TTC549 (cell line): ENCODE data around the gene BOLL.
A peak's percentile ranks its signal among the peaks of the same experiment; 100 is the strongest.
"Not testable (repeated sequence)": the region's sequence is repeated elsewhere in the genome, so short reads cannot be mapped to it uniquely, and the experiment has no call there.

Experiments
- FAIRE-seq: peaks from 2 replicates; lab custom pipeline; 2012; peaks lifted over from hg19 to GRCh38; lab: Jason Lieb, UNC

The BOLL gene

DNA sequence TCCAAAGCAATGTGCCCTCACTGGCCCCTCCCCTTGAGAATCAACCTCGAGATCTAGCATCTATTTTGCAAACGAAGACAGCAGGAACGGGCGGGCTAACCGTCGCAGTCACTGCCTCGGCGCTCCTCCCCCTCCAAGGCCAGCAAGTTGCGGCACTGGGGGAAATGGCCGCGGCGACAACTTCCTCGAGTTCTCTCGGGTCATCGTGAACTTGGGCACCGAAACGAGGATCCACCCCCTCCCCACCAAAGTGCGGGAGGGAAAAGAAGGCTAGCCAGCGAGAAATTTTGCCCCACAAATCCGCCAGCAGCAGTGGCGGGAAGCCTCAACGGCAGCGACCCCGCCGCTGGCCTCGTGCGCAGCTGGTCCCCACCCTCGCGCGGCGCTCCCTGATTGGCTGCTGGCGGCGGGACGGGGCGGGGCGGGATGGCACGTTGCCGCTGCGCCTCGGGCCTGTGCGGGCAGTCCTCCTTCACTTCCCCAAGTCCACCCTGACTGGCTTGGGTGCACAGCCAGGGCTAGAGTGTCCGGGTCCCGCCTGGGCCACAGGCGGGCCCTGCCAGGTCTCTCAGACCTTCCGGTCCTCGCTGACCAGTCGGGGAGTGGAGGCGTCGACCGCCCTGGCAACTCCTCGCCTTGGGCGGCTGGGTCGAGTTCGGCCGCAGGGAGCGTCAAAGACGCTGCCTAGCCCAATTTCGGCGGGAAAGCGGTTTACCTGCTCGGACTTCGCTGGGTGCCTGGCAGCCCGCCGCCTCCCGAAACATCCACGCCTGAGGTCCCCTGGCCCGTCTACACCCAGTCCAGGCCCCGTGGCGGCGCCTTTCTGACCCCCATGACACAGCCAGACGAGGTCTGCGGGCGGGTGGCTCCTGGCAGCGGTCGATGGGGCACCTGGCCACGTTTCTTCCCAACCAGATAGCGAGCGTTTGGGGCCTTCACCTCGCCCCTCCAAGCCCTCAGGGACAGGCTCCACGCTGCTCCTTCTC is at the start of gene BOLL:
Gene BOLL, minus strand, starts transcription at position 364 of the 986 bp plus-strand sequence. CDS start 3,469 bp downstream, outside the sequence.
- FAIRE-seq: no peak

DNA sequence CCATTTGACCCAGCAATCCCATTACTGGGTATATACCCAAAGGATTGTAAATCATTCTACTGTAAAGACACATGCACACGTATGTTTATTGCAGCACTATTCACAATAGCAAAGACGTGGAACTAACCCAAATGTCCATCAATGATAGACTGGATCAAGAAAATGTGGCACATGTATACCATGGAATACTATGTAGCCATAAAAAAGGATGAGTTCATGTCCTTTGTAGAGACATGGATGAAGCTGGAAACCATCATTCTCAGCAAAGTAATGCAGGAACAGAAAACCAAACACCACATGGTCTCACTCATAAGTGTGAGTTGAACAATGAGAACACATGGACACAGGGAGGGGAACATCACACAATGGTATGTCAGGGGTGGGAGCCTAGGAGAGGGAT is 49.7 kb upstream of the BOLL start:
- FAIRE-seq: not testable (repeated sequence)

- FAIRE-seq: no peak
Observed at GRCh38 chr2:197828464-197829135, 43.5 kb upstream of the BOLL start.

DNA sequence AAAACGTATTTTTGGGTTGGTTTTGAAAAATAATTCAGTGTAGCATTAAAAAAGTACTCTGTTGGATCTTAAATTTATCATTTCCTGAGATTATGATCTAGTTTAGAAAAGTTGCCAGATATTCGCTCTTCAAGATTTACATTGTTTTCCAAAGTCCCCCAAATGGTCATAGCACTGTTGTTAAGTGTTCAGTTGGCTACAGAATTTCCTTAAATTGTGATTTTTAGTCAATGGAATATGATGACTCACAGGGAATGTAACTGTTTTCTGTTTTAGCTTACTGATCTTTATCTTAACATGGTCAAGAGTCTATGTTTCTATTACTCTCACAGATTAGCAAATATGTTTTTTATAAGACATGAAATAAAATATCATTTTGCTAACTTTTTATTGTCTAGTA is 42.5 kb upstream of the BOLL start:
- no peak for FAIRE-seq

DNA sequence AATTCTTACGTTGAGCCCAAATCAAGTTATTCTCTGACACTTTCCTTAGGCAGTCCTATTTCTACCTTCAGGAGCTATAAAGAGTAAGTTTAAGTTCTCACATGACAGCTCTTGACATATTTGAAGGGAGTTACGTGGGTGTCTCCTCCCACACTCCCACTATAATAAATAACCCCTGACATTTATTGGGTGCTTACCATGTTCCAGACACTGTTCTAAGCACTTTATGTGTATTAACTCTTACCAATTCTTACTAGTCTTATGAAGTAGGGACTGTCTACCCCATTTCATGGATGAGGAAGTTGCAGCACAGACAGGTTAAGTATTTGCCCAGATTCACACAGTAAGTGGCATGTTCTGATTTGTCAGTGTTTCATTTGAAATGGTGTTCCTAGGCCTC is 37.2 kb upstream of the BOLL start:
- FAIRE-seq: no peak

- no peak for FAIRE-seq
Observed at GRCh38 chr2:197821550-197822289, 36.6 kb upstream of the BOLL start.

GRCh38 chr2:197814526-197814925 is 29.4 kb upstream of the BOLL start:
- FAIRE-seq: no peak

DNA sequence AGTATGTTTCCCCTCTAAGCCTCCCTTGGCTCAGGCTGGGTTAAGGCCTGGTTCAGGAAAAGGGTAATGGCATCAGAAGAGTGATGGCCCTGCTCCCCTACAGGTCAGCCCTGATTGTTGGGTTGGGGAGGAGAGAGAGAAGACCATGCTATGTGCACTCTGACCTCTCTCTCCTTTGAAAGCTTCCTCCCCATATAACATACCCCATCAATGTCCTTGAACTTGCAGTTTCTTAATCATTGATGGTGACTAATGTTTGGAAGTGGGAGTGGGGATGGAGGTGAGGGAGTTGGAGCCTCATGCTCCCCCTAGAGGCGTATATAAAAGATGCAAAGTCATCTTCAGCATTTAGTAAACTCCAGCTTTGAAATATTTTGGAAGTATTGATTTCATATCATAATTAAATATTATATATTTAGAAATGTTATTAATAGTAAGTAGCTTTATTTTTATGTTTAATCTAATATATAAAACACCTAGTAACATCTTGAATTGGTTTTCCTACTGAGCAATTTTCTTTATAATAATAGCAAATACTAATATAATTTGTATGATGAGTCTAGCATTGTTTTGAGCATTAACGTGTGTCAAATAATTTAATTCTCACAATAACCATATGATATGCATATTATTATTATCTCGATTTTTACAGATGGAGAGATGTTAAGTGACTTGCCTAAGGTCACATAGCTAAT is 28.1 kb upstream of the BOLL start:
- FAIRE-seq: peak; percentile 80

- no peak for FAIRE-seq
Observed at GRCh38 chr2:197810491-197810890, 25.4 kb upstream of the BOLL start.

GRCh38 chr2:197810016-197810415 is 24.9 kb upstream of the BOLL start:
- FAIRE-seq: no peak

DNA sequence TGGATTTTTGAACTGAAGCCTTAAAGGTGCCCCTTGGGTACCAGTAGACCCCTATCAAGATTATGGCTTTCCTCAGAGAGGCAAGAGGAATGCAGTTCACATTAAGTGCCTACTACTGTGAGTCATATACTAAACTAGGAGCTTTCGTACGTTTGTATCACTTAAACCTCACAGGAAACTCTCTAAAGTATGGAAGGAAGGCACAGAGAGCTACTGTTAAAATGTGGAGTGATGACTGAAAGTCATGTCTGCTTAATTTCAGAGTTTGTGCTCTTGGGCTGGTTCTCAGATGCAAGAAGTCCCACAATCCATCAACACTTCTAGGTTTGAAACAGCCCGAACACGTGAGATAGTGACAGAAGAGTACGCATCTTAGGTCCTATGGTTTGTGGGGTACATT is 23.9 kb upstream of the BOLL start:
- no peak for FAIRE-seq

DNA sequence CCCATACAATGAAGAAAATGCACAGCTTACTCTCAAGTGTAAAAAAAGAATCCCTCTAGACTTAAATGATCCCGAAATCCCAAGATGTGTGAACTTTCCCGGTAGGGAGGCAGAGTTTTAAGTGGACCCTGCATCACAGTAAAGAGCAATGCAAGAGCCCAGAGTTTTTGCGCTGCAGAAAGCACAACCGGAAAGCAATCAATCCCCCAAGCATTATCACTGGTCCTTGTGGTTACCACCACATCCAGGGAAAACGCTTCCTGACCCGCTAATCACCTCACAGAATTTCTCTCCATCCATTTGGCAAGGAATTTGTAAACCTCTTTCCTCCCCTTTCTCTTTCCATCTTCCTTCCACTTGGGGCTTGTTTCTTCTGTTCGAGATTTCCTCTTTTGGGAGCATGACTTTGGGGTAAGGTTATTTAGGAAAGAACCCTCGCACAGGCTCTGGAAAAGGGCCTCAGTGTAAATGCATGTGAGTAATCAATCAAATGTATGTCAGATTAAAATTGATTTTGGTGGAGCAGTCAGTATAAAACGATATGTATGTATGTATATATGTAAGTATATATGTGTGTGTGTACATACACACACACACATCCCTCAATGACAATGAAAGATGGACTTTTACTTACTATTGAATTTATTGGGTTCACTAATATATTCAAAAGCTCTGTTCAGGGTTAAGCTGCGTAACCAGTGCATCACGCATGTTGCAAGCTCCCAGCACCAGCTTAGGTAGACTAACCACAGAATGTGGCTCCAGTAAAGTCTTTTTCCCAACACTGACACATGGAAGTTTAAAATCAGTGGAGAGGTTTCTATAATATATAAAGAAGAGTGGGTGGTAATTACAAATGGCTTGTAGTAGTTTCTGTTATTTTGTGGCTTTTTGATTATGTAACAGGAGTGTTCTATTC is 20.9 kb upstream of the BOLL start:
- no peak for FAIRE-seq

DNA sequence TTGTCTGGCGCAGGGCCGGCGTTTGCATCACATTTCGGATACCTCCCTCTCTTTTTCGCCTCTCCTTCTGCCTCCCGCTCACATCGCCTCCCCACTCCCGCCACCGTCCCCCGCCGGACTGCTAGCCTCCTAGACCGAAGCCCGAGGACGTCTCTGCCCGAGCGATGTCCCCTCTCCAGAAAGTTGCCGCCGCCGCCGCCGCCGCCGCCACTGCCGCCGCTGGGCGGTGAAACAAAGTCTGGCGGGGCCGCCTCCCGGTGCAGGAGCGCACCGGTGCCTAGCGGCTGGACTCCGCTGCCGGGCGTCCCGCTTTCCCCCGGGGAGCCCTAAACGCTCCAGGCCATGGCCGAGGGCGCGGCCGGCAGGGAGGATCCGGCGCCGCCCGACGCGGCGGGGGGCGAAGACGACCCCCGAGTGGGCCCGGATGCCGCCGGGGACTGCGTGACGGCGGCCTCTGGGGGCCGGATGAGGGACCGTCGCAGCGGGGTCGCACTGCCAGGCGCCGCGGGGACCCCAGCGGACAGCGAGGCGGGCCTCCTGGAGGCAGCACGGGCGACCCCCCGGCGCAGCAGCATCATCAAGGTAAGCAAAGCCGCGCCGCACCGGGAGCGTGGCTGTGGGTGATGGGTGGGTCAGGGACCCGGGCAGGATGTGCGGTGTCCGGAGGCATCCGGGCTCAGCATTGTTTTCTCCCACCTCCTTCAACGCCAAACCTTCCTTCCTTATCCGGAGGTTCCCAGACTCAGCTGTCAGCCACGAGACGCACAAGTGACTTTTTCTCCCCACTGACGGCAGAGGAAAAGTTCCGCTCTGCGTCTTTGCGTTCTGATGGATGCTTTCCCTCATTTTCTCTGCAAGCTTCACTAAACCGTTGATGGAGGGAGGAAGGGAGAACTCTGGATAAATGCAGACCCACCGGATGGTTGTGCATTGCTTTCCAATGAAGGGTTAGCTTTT is 19.9 kb upstream of the BOLL start:
- FAIRE-seq: no peak

- no peak for FAIRE-seq
Observed at GRCh38 chr2:197804049-197804757, 19.1 kb upstream of the BOLL start, which contains the start of gene PLCL1. Gene PLCL1 (plus strand): TSS chr2:197804593.

DNA sequence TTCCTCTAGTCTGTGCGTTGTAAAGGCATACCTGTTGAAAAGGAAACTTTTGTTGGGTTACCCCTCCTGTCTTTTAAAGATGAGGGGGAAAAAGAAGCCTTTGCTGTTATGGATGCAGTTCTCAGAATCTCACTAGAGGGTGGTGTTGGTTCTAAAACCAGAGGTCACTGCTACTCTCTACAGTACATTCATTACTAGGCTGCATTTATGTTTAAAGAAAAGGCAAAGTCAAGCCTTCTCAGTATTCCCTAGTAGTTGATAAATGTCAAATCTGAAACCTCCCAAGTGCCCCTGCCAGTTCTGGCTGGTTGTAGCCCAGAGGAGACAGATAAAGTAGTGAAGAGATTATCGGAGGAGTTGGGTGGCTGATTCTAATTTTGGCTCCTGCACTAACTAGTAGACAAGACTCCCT is 17.9 kb upstream of the BOLL start:
- FAIRE-seq: peak; percentile 51

DNA sequence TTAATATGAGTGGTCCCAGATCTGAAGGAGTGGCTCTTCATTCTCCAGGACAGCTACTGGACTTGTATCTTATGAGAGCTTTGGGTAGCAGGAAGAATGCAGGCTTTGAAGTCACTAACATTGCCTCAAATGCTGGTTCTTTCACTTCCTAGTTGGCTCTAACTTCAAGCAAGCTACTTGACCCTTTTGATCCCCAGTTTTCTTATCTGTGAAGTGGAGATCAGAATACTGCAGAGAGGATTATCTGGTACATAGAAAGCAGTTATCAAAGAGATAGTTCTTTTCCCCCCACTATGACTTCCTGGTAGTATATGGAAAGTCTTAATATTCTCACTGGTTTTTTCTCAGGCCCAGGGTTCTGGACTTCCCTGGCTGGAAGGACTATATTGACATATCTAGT is 15.9 kb upstream of the BOLL start:
- FAIRE-seq: no peak

DNA sequence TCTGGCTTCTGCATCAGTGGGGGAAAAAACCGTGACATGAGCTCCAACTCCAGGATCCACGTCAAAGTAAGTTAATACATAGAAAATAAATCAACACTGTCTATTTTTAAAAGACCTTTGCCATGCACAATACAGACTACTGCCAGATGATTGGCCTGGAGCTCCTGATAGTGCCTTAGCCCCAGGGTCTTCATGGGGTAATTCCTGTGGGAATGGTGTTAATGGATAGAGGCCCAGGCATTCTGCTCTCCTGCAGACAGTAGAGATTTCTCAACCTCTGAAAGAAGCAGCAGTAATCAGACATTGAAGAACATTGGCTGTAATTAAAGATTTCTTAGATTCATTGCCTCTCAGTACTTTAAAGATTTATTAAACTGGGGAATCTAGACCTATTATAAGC is 15.0 kb upstream of the BOLL start:
- FAIRE-seq: no peak

GRCh38 chr2:197799068-197799467 is 13.9 kb upstream of the BOLL start:
- FAIRE-seq: no peak

DNA sequence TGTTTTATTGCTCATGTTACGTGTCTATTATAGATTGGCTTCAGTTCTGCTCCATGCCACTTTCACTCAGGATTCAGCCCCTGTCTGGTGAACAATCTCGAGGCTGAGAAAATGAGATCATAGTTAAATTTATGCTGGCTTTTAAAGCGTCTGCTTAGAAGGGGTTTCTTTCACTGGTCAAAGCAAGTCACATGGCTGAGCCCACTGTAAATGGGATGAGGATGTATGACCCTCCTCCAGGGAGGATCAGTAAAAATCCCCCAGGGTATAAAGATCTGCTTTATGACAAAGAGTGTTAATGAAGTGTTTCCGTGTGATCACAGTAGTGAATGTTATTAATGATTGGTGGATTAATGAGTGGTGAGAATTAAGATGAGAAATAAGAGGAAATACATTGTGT is 13.1 kb upstream of the BOLL start:
- FAIRE-seq: no peak
